MM.1S (cell line): Measurements from ENCODE around the gene PPM1H.

ENCODE experiments used
- DNase-seq: peaks from one replicate; pipeline ENCODE4 v3.0.0-alpha.2; 2015
- H2AFZ ChIP-seq: fragments of 300-600 bp; sonication (generic); 2 replicates; pipeline ENCODE4 v1.6.0; 2016; ENCODE audit warnings: antibody characterized with exemption, low read length
- H3F3A ChIP-seq: fragments of 300-600 bp; sonication (generic); 2 replicates; pipeline ENCODE4 v1.6.1; 2016; ENCODE audit warnings: mild to moderate bottlenecking, antibody characterized with exemption, low read length, moderate library complexity, mixed read lengths; ENCODE audit not compliant: insufficient read depth
- H3K27ac ChIP-seq: fragments of 300-600 bp; sonication (generic); 2 replicates; pipeline ENCODE4 v1.5.1; 2016; ENCODE audit warnings: mild to moderate bottlenecking, low read length
- H3K27me3 ChIP-seq: fragments of 300-600 bp; sonication (generic); replicated peaks from 2 replicates; pipeline ENCODE4 v1.6.0; 2016; ENCODE audit warnings: low read length; ENCODE audit not compliant: insufficient read depth
- H3K36me3 ChIP-seq: fragments of 300-600 bp; sonication (generic); replicated peaks from 2 replicates; pipeline ENCODE4 v1.6.1; 2016; ENCODE audit warnings: mild to moderate bottlenecking, low read length, mixed read lengths; ENCODE audit not compliant: insufficient read depth
- H3K4me1 ChIP-seq: fragments of 300-600 bp; sonication (generic); 2 replicates; pipeline ENCODE4 v1.6.1; 2016; ENCODE audit warnings: low read length, mixed read lengths
- H3K4me2 ChIP-seq: fragments of 300-600 bp; sonication (generic); 2 replicates; pipeline ENCODE4 v1.6.0; 2016; ENCODE audit warnings: low read depth, low read length
- H3K4me3 ChIP-seq: fragments of 300-600 bp; sonication (generic); 2 replicates; pipeline ENCODE4 v1.5.1; 2016; ENCODE audit warnings: low read length, mixed read lengths
- H3K79me2 ChIP-seq: fragments of 300-600 bp; sonication (generic); 2 replicates; pipeline ENCODE4 v1.6.1; 2016; ENCODE audit warnings: mixed run types, low read length, mixed read lengths
- H3K9ac ChIP-seq: fragments of 300-600 bp; sonication (generic); 2 replicates; pipeline ENCODE4 v1.6.1; 2016; ENCODE audit warnings: low read length, mixed read lengths
- H3K9me2 ChIP-seq: fragments of 300-600 bp; sonication (generic); replicated peaks from 2 replicates; pipeline ENCODE4 v1.6.1; 2016; ENCODE audit warnings: mild to moderate bottlenecking, low read length, mixed read lengths; ENCODE audit not compliant: insufficient read depth
- H3K9me3 ChIP-seq: fragments of 300-600 bp; sonication (generic); replicated peaks from 2 replicates; pipeline ENCODE4 v1.6.1; 2016; ENCODE audit warnings: mild to moderate bottlenecking, low read length, mixed read lengths; ENCODE audit not compliant: insufficient read depth
- H4K20me1 ChIP-seq: fragments of 300-600 bp; sonication (generic); 2 replicates; pipeline ENCODE4 v1.6.1; 2016; ENCODE audit warnings: mild to moderate bottlenecking, low read length, moderate library complexity, mixed read lengths; ENCODE audit not compliant: insufficient read depth
- CTCF ChIP-seq: fragments of 300-600 bp; sonication (generic); IDR thresholded peaks from 2 replicates; pipeline ENCODE4 v1.5.1; 2016; ENCODE audit warnings: antibody characterized with exemption, low read length, mixed read lengths
- EZH2 ChIP-seq: fragments of 300-600 bp; sonication (generic); optimal IDR thresholded peaks from 2 replicates; pipeline ENCODE3; 2017; ENCODE audit warnings: low read depth, mild to moderate bottlenecking, antibody characterized with exemption, low read length, mixed read lengths
- EZH2phosphoT487 ChIP-seq: fragments of 300-600 bp; sonication (generic); IDR thresholded peaks from 2 replicates; pipeline ENCODE4 v1.6.1; 2018; ENCODE audit warnings: antibody characterized with exemption, low read length

The PPM1H gene

GRCh38 chr12:62801796-62802195, 133.2 kb downstream of the PPM1H start:
- Histone ChIP-seq H3K79me2 (no peaks in the 10 kb centered on the region), H3F3A (no peaks in the 10 kb centered on the region), H3K9me2 (no peaks in the 10 kb centered on the region), H3K4me3 (no peak overlapping the region), H3K9ac (no peak overlapping the region), H3K4me1 (no peaks in the 10 kb centered on the region), H3K27me3 (no peaks in the 10 kb centered on the region), H2AFZ (no peak overlapping the region), H3K36me3 (no peaks in the 10 kb centered on the region), H3K9me3 (no peaks in the 10 kb centered on the region), H3K4me2 (no peak overlapping the region), H4K20me1 (no peaks in the 10 kb centered on the region), H3K27ac (no peak overlapping the region)
- no peak for DNase-seq
- TF ChIP-seq EZH2: no peak

GRCh38 chr12:62800707-62801400, 134.1 kb downstream of the PPM1H start:
- Histone ChIP-seq H4K20me1 (no peaks in the 10 kb centered on the region), H3K36me3 (no peaks in the 10 kb centered on the region), H3K9me2 (no peaks in the 10 kb centered on the region), H3K9ac (no peak overlapping the region), H3K4me2 (no peak overlapping the region), H3K27ac (no peak overlapping the region), H3K9me3 (no peaks in the 10 kb centered on the region), H3K4me3 (no peak overlapping the region), H3F3A (no peaks in the 10 kb centered on the region), H3K4me1 (no peaks in the 10 kb centered on the region), H3K27me3 (no peaks in the 10 kb centered on the region), H2AFZ (no peak overlapping the region), H3K79me2 (no peaks in the 10 kb centered on the region)
- no peak for DNase-seq
- TF ChIP-seq CTCF: no peak
- no peak for TF ChIP-seq EZH2
- TF ChIP-seq EZH2phosphoT487: no peak

GRCh38 chr12:62799766-62800406, 135.1 kb downstream of the PPM1H start:
- Histone ChIP-seq H3K4me1 (no peaks in the 10 kb centered on the region), H3K9me2 (no peaks in the 10 kb centered on the region), H3K27ac (no peak overlapping the region), H3K4me3 (no peak overlapping the region), H3K9me3 (no peaks in the 10 kb centered on the region), H3K79me2 (no peaks in the 10 kb centered on the region), H3K9ac (no peak overlapping the region), H3K27me3 (no peaks in the 10 kb centered on the region), H4K20me1 (no peaks in the 10 kb centered on the region), H3F3A (no peaks in the 10 kb centered on the region), H2AFZ (no peak overlapping the region), H3K4me2 (no peak overlapping the region), H3K36me3 (no peaks in the 10 kb centered on the region)
- DNase-seq: no peak
- TF ChIP-seq EZH2phosphoT487: no peak
- no peak for TF ChIP-seq EZH2
- TF ChIP-seq CTCF: no peak

- peak; percentile 89 for TF ChIP-seq CTCF
- TF ChIP-seq EZH2: no peak
- no peak for TF ChIP-seq EZH2phosphoT487
- Histone ChIP-seq H3K36me3 (no peaks in the 10 kb centered on the region), H3K4me2 (no peak overlapping the region), H3K79me2 (no peaks in the 10 kb centered on the region), H3K4me1 (no peaks in the 10 kb centered on the region), H3K9me2 (no peaks in the 10 kb centered on the region), H4K20me1 (no peaks in the 10 kb centered on the region), H2AFZ (no peak overlapping the region), H3K9ac (no peak overlapping the region), H3K4me3 (no peak overlapping the region), H3K27ac (no peak overlapping the region), H3F3A (no peaks in the 10 kb centered on the region), H3K9me3 (no peaks in the 10 kb centered on the region), H3K27me3 (no peaks in the 10 kb centered on the region)
- DNase-seq: peak; percentile 61
Measured at GRCh38 chr12:62799126-62799736, 135.7 kb downstream of the PPM1H start.
